Erythroblast (primary cell): ENCODE results near the gene FER.

Experiments used
- GATA1 ChIP-seq: IDR thresholded peaks from 2 replicates; pipeline ENCODE4 v1.6.1; 2011; ENCODE audit warnings: low read depth, mild to moderate bottlenecking, control low read depth, low read length, moderate library complexity
- POLR2A ChIP-seq: IDR thresholded peaks from 2 replicates; pipeline ENCODE4 v1.6.1; 2011; ENCODE audit warnings: mild to moderate bottlenecking, low read length

- TF ChIP-seq POLR2A = no peak
- TF ChIP-seq GATA1 = no peak
Observed at GRCh38 chr5:108765647-108766046, 17.9 kb downstream of the FER start.
